ENCODE results near the gene RABGGTA.

Gene RABGGTA

DNA sequence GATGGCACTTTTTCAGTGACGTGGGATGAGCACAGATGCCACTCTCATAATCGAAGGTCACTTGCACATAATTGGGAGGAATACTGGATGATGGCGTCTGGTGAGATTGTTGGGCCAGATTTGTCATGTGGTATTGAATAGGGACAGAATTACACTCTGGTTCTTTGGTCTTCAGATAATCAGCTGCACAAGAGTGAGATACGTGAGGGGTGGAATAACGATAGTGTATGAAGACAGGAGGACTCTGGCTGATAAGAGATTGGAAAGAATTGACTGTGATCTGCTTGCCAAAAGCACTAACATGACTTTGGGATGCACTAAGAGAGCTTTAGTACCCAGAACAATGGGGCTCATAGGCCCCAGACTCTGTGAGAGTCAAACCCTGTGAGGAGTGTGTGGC, 7.0 kb upstream of the RABGGTA start:
- Histone ChIP-seq H3K27me3 (ENCODE audit: insufficient read depth, low read depth) (no peaks in the 10 kb centered on the region), H3K27ac (no peak overlapping the region), H3K79me2 (ENCODE audit: insufficient read depth, low read depth) (no peaks in the 10 kb centered on the region), H3K36me3 (ENCODE audit: insufficient read depth) (no peaks in the 10 kb centered on the region), H3K4me1 (ENCODE audit: low read depth, poor library complexity, severe bottlenecking) (peaks cover 19% of the 10 kb centered on the region), H4K20me1 (ENCODE audit: insufficient read depth) (no peaks in the 10 kb centered on the region), H3K9ac (no peak overlapping the region), H3K4me3 (IDR thresholded peaks at IDR 0.05; ENCODE audit: insufficient read depth, low read depth, low read length) (no peak overlapping the region), H3K4me2 (no peak overlapping the region), H2AFZ (ENCODE audit: low read depth) (no peak overlapping the region)
- TF ChIP-seq, protein P1, sequence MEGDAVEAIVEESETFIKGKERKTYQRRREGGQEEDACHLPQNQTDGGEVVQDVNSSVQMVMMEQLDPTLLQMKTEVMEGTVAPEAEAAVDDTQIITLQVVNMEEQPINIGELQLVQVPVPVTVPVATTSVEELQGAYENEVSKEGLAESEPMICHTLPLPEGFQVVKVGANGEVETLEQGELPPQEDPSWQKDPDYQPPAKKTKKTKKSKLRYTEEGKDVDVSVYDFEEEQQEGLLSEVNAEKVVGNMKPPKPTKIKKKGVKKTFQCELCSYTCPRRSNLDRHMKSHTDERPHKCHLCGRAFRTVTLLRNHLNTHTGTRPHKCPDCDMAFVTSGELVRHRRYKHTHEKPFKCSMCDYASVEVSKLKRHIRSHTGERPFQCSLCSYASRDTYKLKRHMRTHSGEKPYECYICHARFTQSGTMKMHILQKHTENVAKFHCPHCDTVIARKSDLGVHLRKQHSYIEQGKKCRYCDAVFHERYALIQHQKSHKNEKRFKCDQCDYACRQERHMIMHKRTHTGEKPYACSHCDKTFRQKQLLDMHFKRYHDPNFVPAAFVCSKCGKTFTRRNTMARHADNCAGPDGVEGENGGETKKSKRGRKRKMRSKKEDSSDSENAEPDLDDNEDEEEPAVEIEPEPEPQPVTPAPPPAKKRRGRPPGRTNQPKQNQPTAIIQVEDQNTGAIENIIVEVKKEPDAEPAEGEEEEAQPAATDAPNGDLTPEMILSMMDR (conservative IDR thresholded peaks at IDR 0.05; ENCODE audit: low read depth, low read length), result no peak

GRCh38 chr14:24277606-24278321, 6.4 kb upstream of the RABGGTA start:
- Histone ChIP-seq H3K4me1 (ENCODE audit: low read depth, poor library complexity, severe bottlenecking) (peaks cover 21% of the 10 kb centered on the region), H4K20me1 (ENCODE audit: insufficient read depth) (no peaks in the 10 kb centered on the region), H3K9ac (no peak overlapping the region), H2AFZ (ENCODE audit: low read depth) (no peak overlapping the region), H3K27ac (no peak overlapping the region), H3K27me3 (ENCODE audit: insufficient read depth, low read depth) (no peaks in the 10 kb centered on the region), H3K4me3 (IDR thresholded peaks at IDR 0.05; ENCODE audit: insufficient read depth, low read depth, low read length) (no peak overlapping the region), H3K4me2 (no peak overlapping the region), H3K79me2 (ENCODE audit: insufficient read depth, low read depth) (no peaks in the 10 kb centered on the region), H3K36me3 (ENCODE audit: insufficient read depth) (no peaks in the 10 kb centered on the region)
- TF ChIP-seq, protein P1 (conservative IDR thresholded peaks at IDR 0.05; ENCODE audit: low read depth, low read length), result no peak

GRCh38 chr14:24277071-24277470, 5.7 kb upstream of the RABGGTA start:
- peaks cover 27% of the 10 kb centered on the region for H3K4me1 ChIP-seq (ENCODE audit: low read depth, poor library complexity, severe bottlenecking)
- TF ChIP-seq, protein P1 (conservative IDR thresholded peaks at IDR 0.05; ENCODE audit: low read depth, low read length), result no peak
- H3K4me2 ChIP-seq, result no peak overlapping the region

DNA sequence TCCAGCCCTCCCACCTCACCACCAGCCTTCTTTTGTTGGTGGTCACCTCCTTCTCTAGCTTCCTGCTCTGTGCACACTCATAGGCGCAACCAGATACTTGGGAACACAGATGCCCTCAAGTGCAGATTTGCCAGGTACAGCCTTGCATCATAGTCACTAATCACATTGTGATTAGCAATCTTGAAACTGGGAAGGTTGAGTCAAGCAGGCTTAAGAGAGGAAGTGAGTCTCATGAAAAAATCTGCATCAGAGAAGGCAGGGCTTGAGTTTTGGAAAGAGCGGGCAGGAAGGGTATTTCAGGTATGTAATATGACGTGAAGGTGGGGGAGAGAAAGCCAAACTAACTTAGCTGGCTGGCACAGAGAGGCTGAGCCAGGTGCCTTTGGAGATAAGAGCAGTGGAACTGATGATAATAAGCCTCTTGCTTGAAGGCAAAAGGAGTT, 2.7 kb upstream of the RABGGTA start:
- peak overlapping the region; percentile 27; the same call in 1 of the 2 replicates for H3K4me2 ChIP-seq
- no peaks in the 10 kb centered on the region for H3K36me3 ChIP-seq (ENCODE audit: insufficient read depth)
- TF ChIP-seq, protein P1 (conservative IDR thresholded peaks at IDR 0.05; ENCODE audit: low read depth, low read length), result no peak
- no peak overlapping the region for H3K9ac ChIP-seq
- H3K27ac ChIP-seq, result peak overlapping the region; percentile 38; the same call in 1 of the 2 replicates
- H2AFZ ChIP-seq (ENCODE audit: low read depth), result peak overlapping the region; percentile 22; the same call in 1 of the 2 replicates
- no peaks in the 10 kb centered on the region for H3K79me2 ChIP-seq (ENCODE audit: insufficient read depth, low read depth)
- no peak overlapping the region for H3K4me3 ChIP-seq (IDR thresholded peaks at IDR 0.05; ENCODE audit: insufficient read depth, low read depth, low read length)
- no peaks in the 10 kb centered on the region for H3K27me3 ChIP-seq (ENCODE audit: insufficient read depth, low read depth)
- H3K4me1 ChIP-seq (ENCODE audit: low read depth, poor library complexity, severe bottlenecking), result peaks cover 28% of the 10 kb centered on the region
- no peaks in the 10 kb centered on the region for H4K20me1 ChIP-seq (ENCODE audit: insufficient read depth)

More at GRCh38 chr14:24277071-24277470, 5.7 kb upstream of the RABGGTA start:
- Histone ChIP-seq H3K4me3 (IDR thresholded peaks at IDR 0.05; ENCODE audit: insufficient read depth, low read depth, low read length) (no peak overlapping the region), H3K27ac (no peak overlapping the region), H4K20me1 (ENCODE audit: insufficient read depth) (no peaks in the 10 kb centered on the region), H3K36me3 (ENCODE audit: insufficient read depth) (no peaks in the 10 kb centered on the region), H3K79me2 (ENCODE audit: insufficient read depth, low read depth) (no peaks in the 10 kb centered on the region), H3K27me3 (ENCODE audit: insufficient read depth, low read depth) (no peaks in the 10 kb centered on the region), H2AFZ (ENCODE audit: low read depth) (no peak overlapping the region), H3K9ac (no peak overlapping the region)

Data from KMS-11 (cell line).